Activated CD4-positive, CD25-positive, alpha-beta regulatory T cell treated with anti-CD3 and anti-CD28 coated beads, Interleukin-2, amount 50 U/mL, for 24 hours (primary cell): ENCODE data around the gene CELF2.

Source experiments
- ATAC-seq, 2 donors: fragments of 150-1000 bp; cut with Tn5 transposase; one replicate each; pipeline ENCODE4 v1.10.0; 2021; ENCODE audit warnings: mild to moderate bottlenecking in 1 of 2, moderate library complexity in 1 of 2

CELF2 gene

GRCh38 chr10:11230498-11231167, 213.0 kb downstream of the CELF2 start:
- no peak for ATAC-seq

- ATAC-seq, result no peak
These were observed 213.6 kb downstream of the CELF2 start for GRCh38 chr10:11231285-11231684.

DNA sequence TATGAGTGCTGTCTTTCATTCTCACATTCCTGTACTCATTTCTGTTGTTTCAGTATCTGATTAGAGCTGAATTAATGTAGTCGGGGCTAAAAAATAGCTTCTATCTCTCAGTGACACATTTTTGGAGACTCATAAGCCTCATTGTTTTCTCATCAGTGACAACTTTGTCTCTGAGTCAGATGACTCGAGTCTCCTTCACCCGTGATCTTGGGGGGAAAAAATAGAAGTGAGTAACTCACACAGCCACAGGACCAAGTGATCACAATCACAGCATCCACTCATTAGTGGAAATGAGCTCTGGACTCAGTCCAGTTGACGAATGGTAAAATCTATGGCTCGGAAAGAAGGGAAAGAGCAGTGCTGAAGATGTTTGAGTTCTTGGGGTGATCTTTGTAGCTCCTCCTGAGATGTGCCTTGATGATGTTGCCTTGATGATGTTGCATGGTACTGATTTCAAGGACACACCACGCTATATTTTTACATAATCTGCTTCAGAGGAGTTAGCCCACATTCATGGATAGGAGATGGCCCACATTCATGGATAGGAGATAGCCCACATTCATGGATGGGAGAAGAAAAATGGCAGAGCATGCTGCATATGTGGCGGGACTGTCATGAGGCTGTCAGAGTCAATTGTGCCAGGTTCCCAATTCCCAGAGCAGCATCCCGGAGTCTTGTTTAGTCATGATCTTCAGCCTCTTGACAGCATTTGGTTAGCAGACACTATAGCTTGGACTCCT, 214.7 kb downstream of the CELF2 start:
- peak; percentile 74 to 76 for ATAC-seq

- peak; percentile 5 for ATAC-seq
These were observed 217.3 kb downstream of the CELF2 start for GRCh38 chr10:11234857-11235531.

DNA sequence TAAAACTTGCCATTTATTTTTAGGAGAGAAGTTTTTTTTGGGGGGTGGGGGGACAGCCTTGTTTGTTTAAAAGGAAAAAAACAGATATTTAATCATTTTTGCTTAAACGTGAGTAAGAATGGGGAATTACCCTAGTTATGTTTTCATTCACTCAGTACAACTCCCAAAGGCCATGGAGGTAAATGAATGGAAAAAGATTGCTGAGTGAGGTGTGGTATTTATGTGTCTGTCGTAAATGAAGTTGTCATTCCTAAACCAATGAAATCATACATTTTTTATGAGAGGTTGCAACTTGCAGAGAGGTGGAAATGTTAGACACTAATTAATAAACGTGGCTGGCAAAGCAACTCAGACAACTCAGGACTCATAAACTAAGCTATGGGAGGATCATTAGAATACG, 218.1 kb downstream of the CELF2 start:
- peak; percentile 37 to 41 for ATAC-seq

DNA sequence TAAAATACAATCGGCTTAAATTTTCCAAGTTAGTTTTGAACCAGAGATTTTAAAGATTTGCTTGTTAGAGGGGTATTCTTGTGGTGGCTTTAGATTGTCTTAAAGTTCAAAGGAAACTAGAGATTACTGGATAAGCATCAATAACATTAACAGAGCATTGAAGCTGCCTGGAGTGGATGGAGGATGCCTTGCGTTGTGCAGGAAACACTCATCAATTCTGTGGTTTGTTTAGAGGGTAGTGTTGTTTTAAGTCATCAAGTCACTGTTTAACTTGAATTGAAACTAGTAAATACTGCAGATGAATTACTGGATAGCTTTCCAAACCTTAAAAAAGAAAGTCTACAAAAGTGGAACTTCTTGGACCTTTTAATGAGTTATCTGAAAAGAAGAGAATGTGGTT, 218.6 kb downstream of the CELF2 start:
- peak; percentile 18 to 32 for ATAC-seq

GRCh38 chr10:11237571-11237970, 219.9 kb downstream of the CELF2 start:
- peak in 1 of 2 donors; percentile 3 for ATAC-seq

DNA sequence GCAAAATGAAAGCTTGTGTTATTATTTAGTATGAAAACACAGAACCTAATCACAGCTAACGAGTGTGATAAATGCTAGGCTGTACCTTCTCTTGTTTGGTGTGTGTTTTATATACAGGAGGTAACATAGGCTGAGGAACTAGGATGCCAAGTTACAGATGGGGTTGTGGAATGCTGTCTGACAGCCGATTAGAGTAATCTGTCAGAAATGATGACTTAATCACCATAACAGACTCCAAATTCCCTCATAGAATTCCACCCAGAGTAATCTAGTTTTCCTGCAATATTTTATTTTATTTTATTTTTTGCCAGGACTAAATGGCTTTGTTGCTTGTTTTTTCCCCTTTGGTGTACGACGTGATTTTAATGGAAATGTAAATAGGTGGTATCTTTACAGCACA, 221.2 kb downstream of the CELF2 start:
- ATAC-seq, result no peak

- no peak for ATAC-seq
These were observed 223.0 kb downstream of the CELF2 start for GRCh38 chr10:11240641-11241040.

DNA sequence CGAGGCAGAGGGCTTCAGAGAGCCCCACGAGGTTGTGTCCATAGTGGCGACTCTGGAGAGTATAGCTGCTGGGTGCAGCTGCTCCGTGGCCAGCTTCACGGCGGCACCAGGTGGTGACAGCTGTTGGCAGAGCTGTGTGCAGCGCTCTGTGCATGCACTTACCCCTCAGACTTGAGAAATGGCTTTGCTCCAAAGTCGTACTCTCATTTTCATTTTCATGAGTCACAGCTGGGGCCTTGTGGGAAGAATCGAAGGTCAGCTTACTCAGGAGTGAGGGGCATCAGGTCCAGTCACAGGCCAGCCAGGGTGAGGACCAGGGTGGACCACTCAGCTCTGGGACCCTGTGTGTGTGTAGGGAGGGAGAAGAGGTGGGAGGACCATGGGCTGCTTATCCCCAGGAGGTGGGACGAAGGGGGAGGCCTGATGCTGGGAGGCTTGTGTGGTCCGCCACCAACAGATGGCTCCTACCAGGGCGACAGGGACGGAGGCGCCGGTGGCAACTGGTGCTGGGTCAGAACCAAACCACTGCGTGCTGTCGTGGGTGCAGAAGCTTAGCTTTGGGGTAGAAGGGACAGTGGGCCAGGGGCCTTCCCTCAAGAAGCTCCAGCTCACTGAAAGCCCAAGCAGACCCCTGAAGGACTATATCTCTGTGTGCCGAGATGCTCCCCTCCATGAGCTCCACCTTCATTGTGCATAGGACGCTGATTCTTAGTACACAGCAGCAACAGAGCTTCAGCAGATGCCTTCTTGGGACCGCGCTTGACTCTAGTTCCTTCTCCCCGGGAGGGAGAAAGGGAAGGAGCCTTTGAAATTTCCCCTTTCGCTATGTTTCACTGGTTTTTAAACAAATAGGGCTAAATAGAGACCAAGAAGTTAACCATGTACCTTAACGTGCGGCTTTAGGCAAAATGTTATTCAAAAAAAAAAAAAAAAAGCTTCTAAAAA, 225.0 kb downstream of the CELF2 start:
- ATAC-seq, result peak; percentile 40 to 45

DNA sequence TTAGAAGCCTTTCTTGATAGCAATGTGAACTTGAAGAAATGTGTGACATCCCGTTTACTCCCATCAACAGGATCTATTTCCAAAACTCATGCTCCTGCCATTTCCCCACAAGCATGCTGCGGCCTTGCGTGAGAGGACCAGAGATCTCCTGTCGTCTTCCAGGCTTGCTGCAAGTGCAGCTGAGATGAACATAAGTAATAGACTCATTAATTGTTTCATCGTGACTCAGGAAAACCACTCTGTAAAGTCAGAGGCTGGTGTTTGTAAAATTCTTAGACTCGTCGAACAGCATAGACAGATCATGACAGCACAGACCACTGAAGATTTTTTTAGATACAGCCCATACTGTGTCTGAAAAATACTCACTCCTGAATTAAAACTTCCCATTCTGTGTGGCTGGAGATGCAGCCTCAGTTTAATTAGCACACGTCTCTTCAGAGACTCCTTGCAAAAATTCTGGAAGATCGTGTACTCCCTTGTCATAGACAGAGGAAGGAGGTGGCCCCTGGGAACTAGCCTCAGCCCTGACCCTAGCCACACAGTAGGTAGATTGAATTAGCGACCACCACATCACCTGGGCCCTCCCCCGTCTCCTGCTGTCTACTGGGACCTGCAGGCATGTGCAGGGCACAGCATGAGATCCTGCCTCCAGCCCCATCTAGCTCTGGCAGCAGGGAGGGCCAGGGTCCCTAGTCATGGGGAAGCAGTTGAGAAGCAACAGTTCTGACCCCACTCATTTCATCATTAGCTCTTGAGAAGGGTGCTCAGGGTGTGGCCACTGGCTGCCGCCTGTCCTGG, 226.0 kb downstream of the CELF2 start:
- peak; percentile 39 to 50 for ATAC-seq

DNA sequence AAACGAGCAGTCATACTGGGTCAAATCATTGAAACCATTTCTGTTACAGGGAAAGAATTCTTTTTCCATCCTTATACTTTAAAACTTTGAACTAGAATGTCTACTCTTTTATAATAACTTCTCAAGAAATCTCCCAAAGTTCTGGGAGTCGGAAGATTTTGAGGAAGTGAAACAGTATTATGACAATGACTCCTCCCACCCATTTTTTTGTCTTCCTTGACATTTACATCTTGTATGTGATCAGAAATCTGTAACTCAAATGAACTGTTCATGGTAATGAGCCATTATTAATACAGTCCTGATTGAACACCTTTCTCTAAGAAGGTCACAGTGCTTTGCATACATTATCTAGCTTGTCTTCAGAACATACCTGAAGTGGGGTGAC, 227.4 kb downstream of the CELF2 start:
- ATAC-seq, result peak; percentile 4 to 6

DNA sequence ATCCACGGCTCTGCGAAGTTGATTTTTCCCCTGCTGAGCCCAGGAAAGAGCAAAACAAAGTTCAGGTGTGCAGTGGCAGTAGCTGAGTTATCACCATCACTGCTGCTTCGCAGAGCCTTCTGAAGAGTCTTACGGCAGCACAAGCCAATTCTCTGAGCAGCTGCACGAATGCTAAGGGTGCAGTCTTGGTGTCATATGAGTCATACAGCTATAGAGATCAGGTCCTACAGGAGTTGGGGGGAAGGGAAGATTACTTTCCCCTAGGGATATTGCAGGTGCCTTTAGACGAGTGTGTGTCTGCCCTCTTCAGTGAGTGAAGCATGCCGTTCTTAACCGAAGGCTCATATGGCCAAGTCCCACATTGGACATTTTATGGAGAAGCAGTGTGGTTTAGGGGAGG, 227.8 kb downstream of the CELF2 start:
- peak; percentile 75 to 76 for ATAC-seq

DNA sequence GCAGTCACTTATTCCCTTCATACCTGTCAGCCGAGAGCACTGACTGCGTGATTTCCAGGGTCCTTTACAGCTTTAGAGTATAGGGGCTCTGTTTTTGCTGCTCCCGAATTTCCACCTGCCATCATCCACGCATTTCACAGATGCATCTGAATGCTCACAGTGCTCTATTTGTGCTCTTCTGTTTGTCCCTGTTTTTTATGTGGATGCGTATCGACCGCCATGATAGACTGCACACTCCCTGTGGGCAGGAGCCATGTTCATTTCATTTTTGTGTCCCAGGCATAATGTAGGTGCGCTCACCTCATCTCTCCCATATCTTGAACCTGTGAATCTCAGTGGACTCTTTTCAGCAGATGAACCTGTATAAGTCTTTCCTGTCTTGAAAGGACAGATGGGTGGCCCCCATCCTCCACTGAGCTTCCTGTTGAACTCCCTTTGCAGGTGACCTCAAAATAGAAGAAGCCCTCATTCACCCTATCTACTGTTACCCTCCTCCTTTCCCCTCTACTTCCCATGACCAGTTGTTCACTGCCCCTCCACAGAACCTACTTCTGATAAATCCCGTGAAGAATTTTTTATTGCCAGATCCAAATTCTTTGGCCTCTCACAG, 228.4 kb downstream of the CELF2 start:
- ATAC-seq, result no peak

DNA sequence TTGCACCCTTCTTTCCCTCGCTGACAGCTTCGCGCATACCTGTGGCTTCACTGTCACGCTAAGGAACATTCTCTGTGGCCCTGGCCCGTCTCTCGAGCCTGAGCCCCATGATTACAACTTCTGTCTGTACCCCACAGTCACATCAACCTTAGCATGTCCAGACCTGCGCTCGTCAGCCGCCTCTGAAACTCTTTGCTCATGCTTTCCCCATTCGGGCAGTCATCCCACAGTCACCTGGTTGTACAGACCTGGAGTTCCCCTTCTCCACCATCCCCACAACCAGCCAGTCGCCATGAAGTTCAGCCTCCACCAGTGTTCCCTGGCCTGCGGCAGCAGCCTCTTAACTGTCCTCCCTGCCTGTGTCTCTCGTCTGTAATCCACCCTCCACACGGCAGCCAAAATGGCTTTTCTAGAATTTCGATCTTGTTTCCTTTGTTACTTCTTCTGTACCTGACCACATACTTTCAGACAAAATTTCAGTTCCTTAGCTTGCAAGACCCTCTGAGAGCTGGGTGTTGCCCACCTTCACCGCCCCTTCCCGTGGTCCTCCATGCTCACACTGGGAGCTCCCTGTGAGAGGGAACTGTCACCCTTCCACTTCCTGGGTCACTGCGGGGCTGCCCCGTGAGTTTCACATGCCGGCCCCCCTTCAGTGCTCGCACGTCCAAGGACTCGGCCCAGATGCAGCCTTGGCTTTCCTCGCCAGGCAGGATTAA, 229.2 kb downstream of the CELF2 start:
- no peak for ATAC-seq

DNA sequence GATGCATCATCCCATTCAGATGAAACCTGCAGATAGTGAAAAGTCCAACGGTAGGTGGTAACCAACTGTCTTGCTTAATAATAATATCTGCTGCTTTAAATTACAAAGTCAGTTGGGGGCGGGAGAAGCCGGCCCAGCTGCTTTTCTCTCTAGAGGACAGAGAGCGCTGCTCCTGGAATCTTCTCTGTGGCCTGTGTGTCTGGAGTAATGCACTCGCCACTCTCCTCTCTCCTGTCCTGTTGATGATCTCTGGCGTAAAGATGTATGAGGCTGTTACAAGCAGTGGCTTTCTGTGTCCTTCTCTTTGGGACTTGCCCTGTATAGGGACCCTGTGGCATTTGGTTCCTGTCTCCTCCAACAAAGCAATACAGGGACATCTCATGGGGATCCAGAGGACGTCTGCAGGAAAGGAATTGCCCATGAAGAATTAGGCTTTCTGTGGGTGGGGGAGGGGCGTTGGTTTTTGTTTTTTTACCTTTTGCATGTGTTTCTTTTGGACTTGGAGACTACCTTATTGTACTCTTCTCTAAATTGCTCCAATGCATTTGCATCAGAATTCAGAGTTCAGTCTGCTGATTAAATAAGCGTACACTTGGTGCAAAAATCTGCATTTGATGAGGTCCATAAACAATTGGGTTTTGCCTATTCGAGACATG, 231.6 kb downstream of the CELF2 start:
- no peak for ATAC-seq

- ATAC-seq, result no peak
These were observed 232.1 kb downstream of the CELF2 start for GRCh38 chr10:11249808-11250195.

GRCh38 chr10:11250304-11250703, 232.6 kb downstream of the CELF2 start:
- ATAC-seq, result no peak

DNA sequence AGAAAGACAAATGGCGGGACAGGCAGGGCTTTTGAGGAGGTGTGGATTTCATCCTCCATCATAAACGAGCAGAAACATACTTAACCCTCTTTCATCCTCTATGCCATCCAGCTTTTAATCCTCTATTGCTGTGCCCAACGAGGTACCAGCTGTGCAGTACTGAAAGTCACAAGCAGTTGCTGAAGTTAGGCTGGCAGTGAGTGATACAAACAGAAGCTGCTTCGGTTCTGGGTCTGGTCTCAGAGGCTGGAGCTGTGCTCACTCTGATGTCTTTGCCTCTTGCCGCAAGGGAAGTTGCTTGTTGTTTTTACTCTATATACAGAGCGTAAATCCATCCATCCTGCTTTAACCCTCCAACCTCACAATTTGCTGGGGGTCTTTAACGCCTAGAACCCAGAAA, 235.2 kb downstream of the CELF2 start:
- ATAC-seq, result no peak

DNA sequence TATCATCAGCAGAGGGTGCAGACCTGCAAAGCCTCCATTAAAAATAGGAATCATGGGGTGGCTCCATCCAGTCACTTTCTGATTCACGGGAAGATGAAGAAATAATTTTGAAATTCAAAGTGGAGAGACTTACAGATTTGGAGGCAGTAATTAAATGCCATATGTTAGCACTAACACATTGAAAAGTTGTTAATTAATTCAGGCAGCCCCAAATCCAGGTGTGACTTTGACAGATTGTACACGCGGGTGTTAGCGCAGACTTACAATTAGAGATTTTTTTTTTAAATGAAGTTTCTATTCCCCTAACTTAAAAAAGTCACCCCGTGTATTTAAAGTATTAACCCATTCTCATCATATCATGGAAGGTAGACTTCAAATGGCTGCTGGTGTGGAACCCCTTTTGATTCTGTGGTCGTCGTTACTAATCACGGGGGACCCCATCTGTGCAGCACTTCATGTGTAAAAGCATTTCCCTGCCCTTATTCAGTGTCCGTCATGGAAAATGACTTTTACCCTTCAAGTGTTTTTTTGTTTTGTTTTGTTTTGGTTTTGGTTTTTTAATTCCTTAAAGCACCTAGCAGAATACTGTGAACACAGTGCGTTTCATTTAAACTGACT, 235.8 kb downstream of the CELF2 start:
- no peak for ATAC-seq
